Activated CD8-positive, alpha-beta memory T cell treated with anti-CD3 and anti-CD28 coated beads for 36 hours (primary cell): ENCODE results near the gene SAMM50. TPM values are rescaled to one million over a fixed set of nuclear protein-coding genes. Genes with fewer than 3 reads are reported as not detected.

Experiments used
- CTCF ChIA-PET: fragments of 350-600 bp; sonication (Branson Sonifier 250); formaldehyde crosslinking; loops from one replicate; lab custom pipeline; 2021; ENCODE audit warnings: antibody characterized with exemption; lab: Charles Lee
- POLR2A ChIA-PET: fragments of 350-600 bp; sonication (Branson Sonifier 250); formaldehyde crosslinking; loops from one replicate; lab custom pipeline; 2021; ENCODE audit warnings: antibody characterized with exemption; lab: Charles Lee
- total RNA-seq, 2 experiments: library from RNA; stranded (reverse); gene quantifications; one replicate each; pipeline ENCODE4 v1.2.3, GENCODE V29; 2021

The SAMM50 gene
- total RNA-seq, 2 experiments from 2014 or later = 56.1 to 57.6 TPM

GRCh38 chr22:44018594-44018993 lies 63.4 kb downstream of the SAMM50 start:
- CTCF ChIA-PET = no interaction called here
- POLR2A ChIA-PET = no interaction called here

- CTCF ChIA-PET = no interaction called here
- POLR2A ChIA-PET = no interaction called here
Observed at GRCh38 chr22:44019416-44019815, 64.2 kb downstream of the SAMM50 start.

GRCh38 chr22:44019846-44020245 lies 64.6 kb downstream of the SAMM50 start:
- CTCF ChIA-PET = no interaction called here
- POLR2A ChIA-PET = no interaction called here

GRCh38 chr22:44020981-44021380 lies 65.7 kb downstream of the SAMM50 start:
- POLR2A ChIA-PET = no interaction called here
- CTCF ChIA-PET = interaction anchor here (0.6 to 1.4 kb wide), 2 partner anchors 28 to 982 kb away, joined by 3 to 5 read pairs; no protein-coding TSS in a partner anchor

- ChIA-PET POLR2A (interaction anchor here (0.5 to 1.3 kb wide), 4 partner anchors 27 to 725 kb away, joined by 3 to 7 read pairs (median 4); partner anchors contain the start of gene PARVG), CTCF (interaction anchor here (0.9 to 1.3 kb wide), 3 partner anchors 10 to 36 kb away, joined by 3 to 7 read pairs (median 4); no protein-coding TSS in a partner anchor)
Observed at GRCh38 chr22:44023404-44024287, 68.4 kb downstream of the SAMM50 start.

- ChIA-PET POLR2A (interaction anchor here (1.2 to 1.3 kb wide), 2 partner anchors 157 to 596 kb away, joined by 3 to 7 read pairs; partner anchors contain the start of gene PARVG), CTCF (interaction anchor here (0.9 to 1.3 kb wide), 3 partner anchors 9 to 37 kb away, joined by 3 to 7 read pairs (median 4); no protein-coding TSS in a partner anchor)
Observed at GRCh38 chr22:44024288-44024921, 69.2 kb downstream of the SAMM50 start, which contains the start of gene PARVB. Gene PARVB, plus strand, starts transcription at chr22:44024302. Its CDS starts 38 bp downstream, at chr22:44024340.

GRCh38 chr22:44025171-44026065 lies 70.2 kb downstream of the SAMM50 start:
- ChIA-PET POLR2A (interaction anchor here (0.6 kb wide), 1 partner anchor 601 kb away, joined by 3 read pairs; no protein-coding TSS in a partner anchor), CTCF (no interaction called here)

- ChIA-PET POLR2A (no interaction called here), CTCF (interaction anchor here (0.8 kb wide), 1 partner anchor 55 kb away, joined by 3 read pairs; no protein-coding TSS in a partner anchor)
Observed at GRCh38 chr22:44026066-44026629, 70.9 kb downstream of the SAMM50 start.

GRCh38 chr22:44026630-44027511 lies 71.6 kb downstream of the SAMM50 start:
- ChIA-PET CTCF (interaction anchor here (0.8 to 1.1 kb wide), 2 partner anchors 33 to 54 kb away, joined by 3 to 8 read pairs; no protein-coding TSS in a partner anchor), POLR2A (interaction anchor here (0.6 to 1.0 kb wide), 2 partner anchors 37 to 156 kb away, joined by 3 to 4 read pairs; no protein-coding TSS in a partner anchor)

- ChIA-PET CTCF (no interaction called here), POLR2A (no interaction called here)
Observed at GRCh38 chr22:44028091-44028490, 72.8 kb downstream of the SAMM50 start.

- ChIA-PET POLR2A (no interaction called here), CTCF (no interaction called here)
Observed at GRCh38 chr22:44029069-44029468, 73.8 kb downstream of the SAMM50 start.

- ChIA-PET POLR2A (no interaction called here), CTCF (no interaction called here)
Observed at GRCh38 chr22:44030051-44030701, 74.9 kb downstream of the SAMM50 start.

- POLR2A ChIA-PET = no interaction called here
- CTCF ChIA-PET = interaction anchor here (1.5 kb wide), 1 partner anchor 37 kb away, joined by 3 read pairs; no protein-coding TSS in a partner anchor
Observed at GRCh38 chr22:44030702-44031082, 75.5 kb downstream of the SAMM50 start.

- ChIA-PET CTCF (interaction anchor here (1.3 to 1.5 kb wide), 2 partner anchors 38 to 50 kb away, joined by 3 to 4 read pairs; no protein-coding TSS in a partner anchor), POLR2A (no interaction called here)
Observed at GRCh38 chr22:44031158-44031952, 76.1 kb downstream of the SAMM50 start.

GRCh38 chr22:44032126-44032730 lies 77.0 kb downstream of the SAMM50 start:
- CTCF ChIA-PET = interaction anchor here (1.3 to 1.5 kb wide), 2 partner anchors 39 to 49 kb away, joined by 3 to 4 read pairs; no protein-coding TSS in a partner anchor

More at GRCh38 chr22:44032126-44032730, 77.0 kb downstream of the SAMM50 start:
- POLR2A ChIA-PET = no interaction called here
